GM23248 (cell line): ENCODE results near the gene MRGPRD. TPM values are rescaled to one million over a fixed set of nuclear protein-coding genes. Genes with fewer than 3 reads are reported as not detected.

Source experiments
- DNase-seq: peaks from one replicate; pipeline ENCODE4 v3.0.0-alpha.2; 2015
- H2AFZ ChIP-seq: fragments of 200-600 bp; sonication (generic); 2 replicates; pipeline ENCODE4 v1.6.1; 2016; ENCODE audit warnings: antibody characterized with exemption
- H3F3A ChIP-seq: fragments of 200-600 bp; sonication (generic); 2 replicates; pipeline ENCODE4 v1.6.1; 2016; ENCODE audit warnings: mild to moderate bottlenecking, antibody characterized with exemption, mixed run types; ENCODE audit not compliant: insufficient read depth
- H3K27ac ChIP-seq: fragments of 200-600 bp; sonication (generic); 2 replicates; pipeline ENCODE4 v1.5.1; 2016; ENCODE audit warnings: mild to moderate bottlenecking
- H3K27me3 ChIP-seq: fragments of 200-600 bp; sonication (generic); replicated peaks from 2 replicates; pipeline ENCODE4 v1.6.1; 2016; ENCODE audit warnings: mild to moderate bottlenecking; ENCODE audit not compliant: insufficient read depth
- H3K36me3 ChIP-seq: fragments of 200-600 bp; sonication (generic); 2 replicates; pipeline ENCODE4 v1.6.1; 2016; ENCODE audit warnings: low read depth, mild to moderate bottlenecking
- H3K4me1 ChIP-seq: fragments of 200-600 bp; sonication (generic); 2 replicates; pipeline ENCODE4 v1.6.1; 2016; ENCODE audit warnings: mild to moderate bottlenecking; ENCODE audit not compliant: insufficient read depth
- H3K4me2 ChIP-seq: fragments of 200-600 bp; sonication (generic); one replicate; pipeline ENCODE4 v1.6.1; 2016; ENCODE audit warnings: mild to moderate bottlenecking; ENCODE audit not compliant: unreplicated experiment
- H3K4me3 ChIP-seq: fragments of 200-600 bp; sonication (generic); 2 replicates; pipeline ENCODE4 v1.5.1; 2016; ENCODE audit warnings: mild to moderate bottlenecking
- H3K79me2 ChIP-seq: fragments of 200-600 bp; sonication (generic); 2 replicates; pipeline ENCODE4 v1.6.1; 2016; ENCODE audit warnings: mild to moderate bottlenecking; ENCODE audit not compliant: insufficient read depth
- H3K9ac ChIP-seq: fragments of 200-600 bp; sonication (generic); 2 replicates; pipeline ENCODE4 v1.6.1; 2016; ENCODE audit warnings: mild to moderate bottlenecking
- H3K9me2 ChIP-seq: fragments of 200-600 bp; sonication (generic); 2 replicates; pipeline ENCODE4 v1.6.1; 2016; ENCODE audit warnings: mixed run types, mild to moderate bottlenecking, moderate library complexity; ENCODE audit not compliant: insufficient read depth
- H3K9me3 ChIP-seq: fragments of 200-600 bp; sonication (generic); one replicate; pipeline ENCODE4 v1.6.1; 2017; ENCODE audit warnings: low read depth
- H4K20me1 ChIP-seq: fragments of 200-600 bp; sonication (generic); 2 replicates; pipeline ENCODE4 v1.6.0; 2016; ENCODE audit not compliant: insufficient read depth
- EZH2 ChIP-seq: fragments of 200-600 bp; sonication (generic); IDR thresholded peaks from 2 replicates; pipeline ENCODE4 v1.6.1; 2018; ENCODE audit warnings: antibody characterized with exemption, mild to moderate bottlenecking; ENCODE audit not compliant: insufficient read depth, poor library complexity, severe bottlenecking
- EZH2phosphoT487 ChIP-seq: fragments of 200-600 bp; sonication (generic); IDR thresholded peaks from 2 replicates; pipeline ENCODE4 v1.6.1; 2018; ENCODE audit warnings: antibody characterized with exemption, moderate library complexity, mild to moderate bottlenecking, low read depth; ENCODE audit not compliant: insufficient read depth
- WGBS, 2 experiments: methylation state at CpG; one replicate each; pipeline ENCODE4 v1.1.6; 2015 to 2017; ENCODE audit warnings: low lambda C conversion rate in 2 of 2, low coverage in 1 of 2; ENCODE audit errors: missing lambda C conversion rate in 2 of 2; 5-methylcytosine and 5-hydroxymethylcytosine counted together
- in situ Hi-C: fragments of 300-500 bp; cut with MboI; formaldehyde crosslinking; loops from 2 replicates; pipeline ENCODE4 v1.15.0; 2020
- polyA plus RNA-seq: library from polyadenylated mRNA; unstranded; fragments of >200 nt; fragmentation: Nextera tagmentation; extraction: Ambion mirVana; gene quantifications from 2 replicates; pipeline ENCODE4 v1.2.1, GENCODE V29; 2016
- total RNA-seq: library from RNA; depleted of rRNA; stranded (reverse); fragments of >200 nt; shearing (Covaris generic); gene quantifications from 2 replicates; pipeline ENCODE4 v1.2.3, GENCODE V29; 2014

The MRGPRD gene
- total and polyA plus RNA-seq, 2 experiments from 2014 or later, result not detected

DNA sequence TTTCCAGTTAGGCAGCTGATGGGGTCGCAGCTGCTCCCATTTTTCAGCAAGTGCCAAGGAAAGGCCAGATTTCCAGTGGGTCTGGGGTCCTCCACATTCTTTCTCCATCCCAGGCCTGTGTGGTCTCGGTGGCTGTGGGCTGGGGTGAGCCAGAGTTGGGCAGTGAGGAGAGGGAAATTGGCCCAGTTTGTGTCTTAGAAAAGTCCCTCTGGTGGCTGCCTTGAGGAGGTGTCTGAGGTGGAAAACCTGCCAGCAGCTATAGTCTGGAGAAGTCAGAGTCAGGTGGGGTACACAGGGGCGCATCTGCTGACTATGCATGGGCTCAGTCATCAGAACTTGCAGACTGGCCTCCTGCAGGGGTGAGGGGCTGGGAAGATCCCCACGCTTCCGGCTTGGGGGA lies 30.5 kb downstream of the MRGPRD start:
- WGBS, 2 experiments, result 59 to 62% methylated on average over 5 of the region's 5 CpGs
- H3K9me2 ChIP-seq, result no peaks in the 10 kb centered on the region
- H4K20me1 ChIP-seq, result no peaks in the 10 kb centered on the region
- peaks cover 6% of the 10 kb centered on the region; the same call in 1 of the 2 replicates for H3F3A ChIP-seq
- H3K27ac ChIP-seq, result no peak overlapping the region
- TF ChIP-seq EZH2 (no peak), EZH2phosphoT487 (no peak)
- DNase-seq, result peak; percentile 54
- H3K9me3 ChIP-seq, result no peaks in the 10 kb centered on the region
- H3K36me3 ChIP-seq, result no peaks in the 10 kb centered on the region
- peaks cover 5% of the 10 kb centered on the region; the same call in 1 of the 2 replicates for H3K4me1 ChIP-seq
- H3K79me2 ChIP-seq, result no peaks in the 10 kb centered on the region
- no peaks in the 10 kb centered on the region for H3K27me3 ChIP-seq
- no peak overlapping the region for H3K9ac ChIP-seq
- no peak overlapping the region for H3K4me3 ChIP-seq
- in situ Hi-C loops, result no loop called here
- H2AFZ ChIP-seq, result no peak overlapping the region
- no peak overlapping the region for H3K4me2 ChIP-seq

GRCh38 chr11:68948935-68949334 lies 31.9 kb downstream of the MRGPRD start:
- Histone ChIP-seq H4K20me1 (no peaks in the 10 kb centered on the region), H3K4me3 (no peak overlapping the region), H3K9me3 (no peaks in the 10 kb centered on the region), H3K9ac (no peak overlapping the region), H3F3A (peaks cover 6% of the 10 kb centered on the region; the same call in 1 of the 2 replicates), H3K9me2 (no peaks in the 10 kb centered on the region), H3K27ac (no peak overlapping the region), H2AFZ (no peak overlapping the region), H3K4me2 (no peak overlapping the region), H3K79me2 (no peaks in the 10 kb centered on the region), H3K27me3 (no peaks in the 10 kb centered on the region), H3K4me1 (peaks cover 5% of the 10 kb centered on the region; the same call in 1 of the 2 replicates), H3K36me3 (no peaks in the 10 kb centered on the region)
- no peak for DNase-seq
- WGBS, 2 experiments, result 89 to 93% methylated on average over 17 of the region's 17 CpGs
- in situ Hi-C loops, result no loop called here
- TF ChIP-seq EZH2phosphoT487 (no peak), EZH2 (no peak)

DNA sequence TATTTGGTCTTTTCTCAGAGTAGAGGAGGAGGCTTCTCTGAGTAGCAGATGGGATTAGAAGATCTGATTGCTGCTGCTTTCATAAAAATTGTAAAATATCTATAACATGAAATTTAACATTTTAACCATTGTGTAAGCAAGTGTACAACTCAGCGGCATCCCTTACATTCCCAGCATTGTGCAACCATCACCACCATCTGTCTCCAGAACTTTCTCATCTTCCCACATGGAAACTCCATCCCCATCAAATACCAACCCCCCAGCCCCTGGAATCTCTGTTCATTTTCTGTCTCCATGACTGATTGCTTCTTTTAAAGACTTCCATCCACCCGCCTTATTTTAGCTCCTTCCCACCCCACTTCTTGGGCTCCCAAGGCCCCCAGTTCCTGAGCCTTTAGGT lies 32.3 kb downstream of the MRGPRD start:
- Histone ChIP-seq H3K36me3 (no peaks in the 10 kb centered on the region), H3K9me3 (no peaks in the 10 kb centered on the region), H3K27me3 (no peaks in the 10 kb centered on the region), H3K4me2 (no peak overlapping the region), H3K9ac (no peak overlapping the region), H3K9me2 (no peaks in the 10 kb centered on the region), H3K4me3 (no peak overlapping the region), H3F3A (peaks cover 6% of the 10 kb centered on the region; the same call in 1 of the 2 replicates), H3K79me2 (no peaks in the 10 kb centered on the region), H3K4me1 (peaks cover 5% of the 10 kb centered on the region; the same call in 1 of the 2 replicates), H3K27ac (no peak overlapping the region), H4K20me1 (no peaks in the 10 kb centered on the region), H2AFZ (peak overlapping the region; percentile 51; the same call in 1 of the 2 replicates)
- no peak for DNase-seq
- in situ Hi-C loops, result no loop called here
- no peak for TF ChIP-seq EZH2
- TF ChIP-seq EZH2phosphoT487, result no peak
- WGBS, 2 experiments, result 59 to 65% methylated on average over 2 of the region's 2 CpGs

GRCh38 chr11:68947151-68947550 lies 33.6 kb downstream of the MRGPRD start:
- Histone ChIP-seq H3K9me2 (no peaks in the 10 kb centered on the region), H3K4me3 (no peak overlapping the region), H3K79me2 (no peaks in the 10 kb centered on the region), H3K27ac (no peak overlapping the region), H3K27me3 (no peaks in the 10 kb centered on the region), H3K4me1 (peaks cover 5% of the 10 kb centered on the region; the same call in 1 of the 2 replicates), H3F3A (peaks cover 6% of the 10 kb centered on the region; the same call in 1 of the 2 replicates), H3K36me3 (no peaks in the 10 kb centered on the region), H2AFZ (no peak overlapping the region), H3K4me2 (no peak overlapping the region), H4K20me1 (no peaks in the 10 kb centered on the region), H3K9ac (peak overlapping the region; percentile 66), H3K9me3 (no peaks in the 10 kb centered on the region)
- DNase-seq, result no peak
- 73 to 75% methylated on average over 11 of the region's 11 CpGs for WGBS, 2 experiments
- no peak for TF ChIP-seq EZH2phosphoT487
- no peak for TF ChIP-seq EZH2
- in situ Hi-C loops, result no loop called here
